CD4-positive, alpha-beta T cell treated with Interleukin-2 at 100 ng/mL for 4 hours (primary cell): ENCODE results near the gene JPH2.

Source experiments
- DNase-seq: peaks from one replicate; pipeline ENCODE4 v3.0.0-alpha.2; 2020; ENCODE audit warnings: low spot score

Gene JPH2

GRCh38 chr20:44075191-44075949 lies 111.6 kb downstream of the JPH2 start:
- no peak for DNase-seq

- DNase-seq, result no peak
Measured at GRCh38 chr20:44074252-44075151, 112.5 kb downstream of the JPH2 start.

GRCh38 chr20:44073675-44074071 lies 113.3 kb downstream of the JPH2 start:
- DNase-seq, result no peak

- DNase-seq, result no peak
Measured at GRCh38 chr20:44073011-44073674, 113.8 kb downstream of the JPH2 start.

GRCh38 chr20:44072384-44072783 lies 114.6 kb downstream of the JPH2 start:
- no peak for DNase-seq

- no peak for DNase-seq
Measured at GRCh38 chr20:44071526-44072111, 115.4 kb downstream of the JPH2 start.

GRCh38 chr20:44071057-44071456 lies 115.9 kb downstream of the JPH2 start:
- DNase-seq, result no peak

GRCh38 chr20:44070139-44070900 lies 116.7 kb downstream of the JPH2 start:
- peak; percentile 39 for DNase-seq

- peak; percentile 37 for DNase-seq
Measured at GRCh38 chr20:44069203-44070011, 117.6 kb downstream of the JPH2 start.

- no peak for DNase-seq
Measured at GRCh38 chr20:44068316-44069201, 118.4 kb downstream of the JPH2 start.

GRCh38 chr20:44067650-44068081 lies 119.3 kb downstream of the JPH2 start:
- DNase-seq, result no peak

GRCh38 chr20:44066645-44067606 lies 120.1 kb downstream of the JPH2 start:
- DNase-seq, result no peak

GRCh38 chr20:44065401-44066340 lies 121.3 kb downstream of the JPH2 start:
- no peak for DNase-seq

- no peak for DNase-seq
Measured at GRCh38 chr20:44064501-44065400, 122.2 kb downstream of the JPH2 start.
